G401 (cell line): Measurements from ENCODE around the gene STK24. TPM values are rescaled to one million over a fixed set of nuclear protein-coding genes. Genes with fewer than 3 reads are reported as not detected.

Experiments used
- DNase-seq: peaks from one replicate; pipeline ENCODE4 v3.0.0-alpha.2; 2015; ENCODE audit warnings: low spot score
- in situ Hi-C: cut with HindIII; loops from 2 replicates; pipeline ENCODE4 v1.10.0; 2016; ENCODE audit warnings: low sequenced_read_pairs, mixed read lengths
- total RNA-seq: library from RNA; depleted of rRNA; stranded (reverse); fragments of >200 nt; shearing (Covaris generic); gene quantifications from 2 replicates; pipeline ENCODE4 v1.2.3, GENCODE V29; 2014

The STK24 gene
- total RNA-seq, 1 experiment from 2014 or later: 96.3 TPM

- in situ Hi-C loops: no loop called here
- no peak for DNase-seq
Observed at GRCh38 chr13:98503175-98504028, 73.5 kb downstream of the STK24 start.

- no peak for DNase-seq
- in situ Hi-C loops: no loop called here
Observed at GRCh38 chr13:98500963-98501421, 75.9 kb downstream of the STK24 start.

- in situ Hi-C loops: no loop called here
- no peak for DNase-seq
Observed at GRCh38 chr13:98496966-98497365, 79.9 kb downstream of the STK24 start.

GRCh38 chr13:98496479-98496791 is 80.5 kb downstream of the STK24 start:
- no peak for DNase-seq
- in situ Hi-C loops: no loop called here

- no peak for DNase-seq
- in situ Hi-C loops: no loop called here
Observed at GRCh38 chr13:98495627-98496478, 81.1 kb downstream of the STK24 start.

GRCh38 chr13:98494769-98495168 is 82.1 kb downstream of the STK24 start:
- no peak for DNase-seq
- in situ Hi-C loops: no loop called here

GRCh38 chr13:98493042-98493712 is 83.7 kb downstream of the STK24 start:
- in situ Hi-C loops: no loop called here
- no peak for DNase-seq

GRCh38 chr13:98492335-98493041 is 84.4 kb downstream of the STK24 start:
- in situ Hi-C loops: no loop called here
- DNase-seq: no peak

- no peak for DNase-seq
- in situ Hi-C loops: no loop called here
Observed at GRCh38 chr13:98490866-98491265, 86.0 kb downstream of the STK24 start.

- in situ Hi-C loops: no loop called here
- no peak for DNase-seq
Observed at GRCh38 chr13:98490195-98490836, 86.6 kb downstream of the STK24 start.

- in situ Hi-C loops: no loop called here
- no peak for DNase-seq
Observed at GRCh38 chr13:98489446-98490194, 87.3 kb downstream of the STK24 start.

GRCh38 chr13:98488736-98489135 is 88.2 kb downstream of the STK24 start:
- in situ Hi-C loops: no loop called here
- no peak for DNase-seq

GRCh38 chr13:98487522-98487921 is 89.4 kb downstream of the STK24 start:
- DNase-seq: no peak
- in situ Hi-C loops: no loop called here

- in situ Hi-C loops: no loop called here
- DNase-seq: no peak
Observed at GRCh38 chr13:98487016-98487415, 89.9 kb downstream of the STK24 start.

GRCh38 chr13:98486412-98486811 is 90.5 kb downstream of the STK24 start:
- in situ Hi-C loops: no loop called here
- no peak for DNase-seq

- in situ Hi-C loops: no loop called here
- no peak for DNase-seq
Observed at GRCh38 chr13:98485561-98485960, 91.3 kb downstream of the STK24 start.

- no peak for DNase-seq
Observed at GRCh38 chr13:98484289-98485219, 92.4 kb downstream of the STK24 start.

More at GRCh38 chr13:98484289-98485219, 92.4 kb downstream of the STK24 start:
- in situ Hi-C loops: loop anchor here (5.0 kb wide), 1 partner anchor 188 kb away; no protein-coding TSS in a partner anchor
